Measurements from ENCODE around the gene HNRNPA3. TPM values are rescaled to one million over a fixed set of nuclear protein-coding genes. Genes with fewer than 3 reads are reported as not detected.

The HNRNPA3 gene
- total RNA-seq, 1 experiment from 2014 or later: 328 TPM

GRCh38 chr2:177268187-177268871 lies 55.7 kb downstream of the HNRNPA3 start:
- Histone ChIP-seq H3K27ac (ENCODE audit: low read depth, low read length) (no peak overlapping the region), H3K4me1 (ENCODE audit: control insufficient read depth in 1 of 2, insufficient read depth in 2 of 2, low read length in 2 of 2) (peaks cover 14 to 19% of the 10 kb centered on the region in 2 experiments; a peak in 3 of 4 replicates)

More at GRCh38 chr2:177268187-177268871, 55.7 kb downstream of the HNRNPA3 start:
- Histone ChIP-seq H3K27me3 (ENCODE audit: insufficient read depth, low read length) (no peaks in the 10 kb centered on the region), H3K9ac (ENCODE audit: low read length) (no peak overlapping the region), H2AFZ (ENCODE audit: low read depth, low read length, poor library complexity, severe bottlenecking) (no peak overlapping the region), H3K4me3 (replicated peaks in 1 of 2; ENCODE audit: low read depth in 1 of 2, low read length in 2 of 2) (no peak overlapping the region), H3K79me2 (ENCODE audit: insufficient read depth, low read length) (peaks cover 11% of the 10 kb centered on the region), H3K9me2 (ENCODE audit: insufficient read depth) (no peaks in the 10 kb centered on the region), H3K36me3 (ENCODE audit: control insufficient read depth in 1 of 2, insufficient read depth in 2 of 2, low read length in 2 of 2) (no peaks in the 10 kb centered on the region), H4K20me1 (ENCODE audit: insufficient read depth) (no peaks in the 10 kb centered on the region), H3K9me3 (ENCODE audit: control insufficient read depth in 1 of 2, insufficient read depth in 1 of 2, low read depth in 1 of 2, low read length in 2 of 2) (no peaks in the 10 kb centered on the region), H3K4me2 (ENCODE audit: low read length) (no peak overlapping the region)
- ATAC-seq (no peak), DNase-seq (ENCODE audit: low read depth, low spot score) (no peak)
- ChIA-PET POLR2A (no interaction called here), CTCF (no interaction called here), RAD21 (ENCODE audit: low non-redundant PET in 1 of 2, low total read pairs in 2 of 2, uncharacterized antibody in 2 of 2, unreplicated experiment in 2 of 2) (no interaction called here)
- no peak for TF ChIP-seq CTCF (IDR thresholded peaks at IDR 0.05 in 2 of 3, conservative IDR thresholded peaks at IDR 0.05 in 1 of 3; ENCODE audit: borderline replicate concordance in 1 of 3, insufficient read depth in 1 of 3, low read depth in 2 of 3, low read length in 2 of 3)
- no peak for TF ChIP-seq ZFX (IDR thresholded peaks at IDR 0.05)
- TF ChIP-seq ATF3 (IDR thresholded peaks at IDR 0.05): no peak
- no peak for TF ChIP-seq JUND (IDR thresholded peaks at IDR 0.05)
- no peak for TF ChIP-seq POLR2A (IDR thresholded peaks at IDR 0.05; ENCODE audit: borderline replicate concordance, extremely low read depth, insufficient read depth, insufficient read length)
- TF ChIP-seq EGR1 (IDR thresholded peaks at IDR 0.05; ENCODE audit: low read depth): no peak
- no peak for TF ChIP-seq EZH2 (IDR thresholded peaks at IDR 0.05)
- TF ChIP-seq SIN3A (IDR thresholded peaks at IDR 0.05; ENCODE audit: low read depth): no peak
- no peak for TF ChIP-seq ELF1 (IDR thresholded peaks at IDR 0.05; ENCODE audit: borderline replicate concordance, low read depth)
- TF ChIP-seq TCF7L2 (IDR thresholded peaks at IDR 0.05; ENCODE audit: borderline replicate concordance, extremely low read depth, insufficient read depth, insufficient read length): no peak
- TF ChIP-seq POLR2AphosphoS5 (IDR thresholded peaks at IDR 0.05; ENCODE audit: low read depth, low read length): no peak
- no peak for TF ChIP-seq MAX (IDR thresholded peaks at IDR 0.05)
- intact Hi-C loops (cut with micrococcal nuclease): no loop called here
- no TSS peak for BruUV-seq (replicated peaks)
